GM06990 (cell line): Measurements from ENCODE around the gene TBL1X.

ENCODE experiments used
- DNase-seq: peaks from one replicate; pipeline ENCODE4 v3.0.0-alpha.2; 2011; ENCODE audit not compliant: insufficient read length; ENCODE audit errors: extremely low read depth
- H3K27me3 ChIP-seq: replicated peaks from 2 replicates; pipeline ENCODE4 v1.6.0; 2011; ENCODE audit warnings: low read length; ENCODE audit not compliant: control insufficient read depth, insufficient read depth
- H3K36me3 ChIP-seq: 2 replicates; pipeline ENCODE4 v1.5.1; 2011; ENCODE audit warnings: low read length; ENCODE audit not compliant: control insufficient read depth, insufficient read depth
- H3K4me3 ChIP-seq: replicated peaks from 2 replicates; pipeline ENCODE4 v1.5.1; 2011; ENCODE audit warnings: low read depth, mild to moderate bottlenecking, control low read depth, low read length
- TF ChIP-seq, protein P1 (sequence below): IDR thresholded peaks from 2 replicates; pipeline ENCODE4 v1.5.1; 2011; ENCODE audit warnings: low read length, control low read depth, mild to moderate bottlenecking, inconsistent platforms; ENCODE audit not compliant: insufficient read depth, poor library complexity, severe bottlenecking

The TBL1X gene

DNA sequence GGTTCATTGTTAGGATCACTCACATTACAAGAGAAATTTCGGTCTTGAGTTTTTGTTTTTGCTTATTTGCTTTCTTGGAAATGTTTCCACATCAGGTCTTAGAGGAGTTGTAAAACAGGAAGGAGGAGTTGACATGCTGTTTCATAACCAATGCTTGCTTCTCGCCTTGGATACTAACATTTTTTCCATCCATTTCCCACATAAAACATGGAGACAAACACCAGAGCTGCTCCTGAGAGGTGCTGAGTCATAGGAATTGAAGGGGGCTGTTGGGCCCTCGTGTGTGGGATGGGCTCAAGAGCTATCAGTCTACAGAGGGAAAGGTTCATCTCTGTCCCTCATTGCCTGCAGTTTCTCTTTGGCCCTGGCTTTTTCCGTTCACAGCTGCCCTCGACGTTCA is 29.9 kb downstream of the TBL1X start:
- Histone ChIP-seq H3K36me3 (no peaks in the 10 kb centered on the region), H3K4me3 (no peak overlapping the region), H3K27me3 (no peaks in the 10 kb centered on the region)
- DNase-seq, result no peak
- TF ChIP-seq, protein P1, sequence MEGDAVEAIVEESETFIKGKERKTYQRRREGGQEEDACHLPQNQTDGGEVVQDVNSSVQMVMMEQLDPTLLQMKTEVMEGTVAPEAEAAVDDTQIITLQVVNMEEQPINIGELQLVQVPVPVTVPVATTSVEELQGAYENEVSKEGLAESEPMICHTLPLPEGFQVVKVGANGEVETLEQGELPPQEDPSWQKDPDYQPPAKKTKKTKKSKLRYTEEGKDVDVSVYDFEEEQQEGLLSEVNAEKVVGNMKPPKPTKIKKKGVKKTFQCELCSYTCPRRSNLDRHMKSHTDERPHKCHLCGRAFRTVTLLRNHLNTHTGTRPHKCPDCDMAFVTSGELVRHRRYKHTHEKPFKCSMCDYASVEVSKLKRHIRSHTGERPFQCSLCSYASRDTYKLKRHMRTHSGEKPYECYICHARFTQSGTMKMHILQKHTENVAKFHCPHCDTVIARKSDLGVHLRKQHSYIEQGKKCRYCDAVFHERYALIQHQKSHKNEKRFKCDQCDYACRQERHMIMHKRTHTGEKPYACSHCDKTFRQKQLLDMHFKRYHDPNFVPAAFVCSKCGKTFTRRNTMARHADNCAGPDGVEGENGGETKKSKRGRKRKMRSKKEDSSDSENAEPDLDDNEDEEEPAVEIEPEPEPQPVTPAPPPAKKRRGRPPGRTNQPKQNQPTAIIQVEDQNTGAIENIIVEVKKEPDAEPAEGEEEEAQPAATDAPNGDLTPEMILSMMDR, result no peak

DNA sequence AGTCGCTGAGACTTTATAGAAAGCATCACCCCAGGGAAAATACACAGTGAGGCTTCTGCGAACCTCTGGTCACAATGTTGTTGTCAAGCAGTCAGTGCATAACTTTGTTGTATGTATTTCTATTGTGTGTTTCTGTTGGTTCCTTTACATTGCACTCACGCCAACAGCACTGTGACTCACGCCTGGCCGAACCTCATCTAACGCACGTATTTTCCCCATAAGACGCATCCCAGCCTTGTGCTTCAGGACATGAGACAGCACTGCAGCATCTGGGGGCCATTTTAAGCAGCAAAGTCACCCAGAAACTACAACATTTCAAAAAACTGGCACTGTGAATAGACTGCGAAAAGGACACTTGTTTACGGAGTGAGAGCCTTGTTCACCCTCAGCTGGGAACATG is 30.6 kb downstream of the TBL1X start:
- no peak overlapping the region for H3K4me3 ChIP-seq
- no peak for DNase-seq
- TF ChIP-seq, protein P1, result no peak
- no peaks in the 10 kb centered on the region for H3K27me3 ChIP-seq
- H3K36me3 ChIP-seq, result no peaks in the 10 kb centered on the region

DNA sequence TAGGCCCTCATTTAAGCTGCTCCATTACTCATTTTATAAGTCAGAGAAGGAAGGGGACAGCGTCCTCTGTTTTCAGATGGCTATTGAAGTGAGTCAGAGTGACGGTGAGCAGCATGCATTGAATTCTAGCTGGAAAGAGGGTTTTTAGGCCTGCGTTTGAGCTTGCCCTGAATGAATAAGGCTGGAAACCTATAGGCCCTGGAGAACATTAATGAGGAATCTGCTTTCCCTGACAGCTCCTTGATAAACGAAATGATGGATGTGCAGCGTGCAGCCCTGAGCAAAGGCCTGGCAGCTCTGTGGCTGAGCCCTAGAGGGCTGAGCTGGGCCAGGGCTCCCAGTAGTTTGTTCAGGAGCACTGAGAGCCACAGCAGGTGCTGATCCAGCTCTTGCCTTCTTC is 33.4 kb downstream of the TBL1X start:
- DNase-seq, result no peak
- no peaks in the 10 kb centered on the region for H3K27me3 ChIP-seq
- TF ChIP-seq, protein P1, result no peak
- no peak overlapping the region for H3K4me3 ChIP-seq
- no peaks in the 10 kb centered on the region for H3K36me3 ChIP-seq

DNA sequence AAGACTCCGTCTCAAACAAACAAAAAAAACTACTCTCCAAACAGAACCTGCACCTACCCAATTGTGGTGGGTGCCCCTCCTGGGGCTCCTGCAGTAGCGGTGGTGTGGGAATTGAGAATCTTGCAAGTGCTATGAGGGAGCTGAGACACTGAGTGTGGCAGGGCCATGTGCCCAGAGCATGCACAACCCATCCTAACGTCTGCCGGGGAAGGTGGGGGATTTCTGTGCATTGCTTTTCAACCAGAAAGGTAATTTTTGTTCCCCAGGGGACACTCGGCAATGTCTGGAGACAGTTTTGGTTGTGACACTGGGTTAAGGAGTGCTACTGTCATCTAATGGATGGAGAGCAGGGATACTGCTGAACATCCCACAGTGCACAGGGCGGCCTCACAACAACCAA is 35.7 kb downstream of the TBL1X start:
- Histone ChIP-seq H3K27me3 (no peaks in the 10 kb centered on the region), H3K36me3 (no peaks in the 10 kb centered on the region), H3K4me3 (no peak overlapping the region)
- TF ChIP-seq, protein P1, result no peak
- no peak for DNase-seq

DNA sequence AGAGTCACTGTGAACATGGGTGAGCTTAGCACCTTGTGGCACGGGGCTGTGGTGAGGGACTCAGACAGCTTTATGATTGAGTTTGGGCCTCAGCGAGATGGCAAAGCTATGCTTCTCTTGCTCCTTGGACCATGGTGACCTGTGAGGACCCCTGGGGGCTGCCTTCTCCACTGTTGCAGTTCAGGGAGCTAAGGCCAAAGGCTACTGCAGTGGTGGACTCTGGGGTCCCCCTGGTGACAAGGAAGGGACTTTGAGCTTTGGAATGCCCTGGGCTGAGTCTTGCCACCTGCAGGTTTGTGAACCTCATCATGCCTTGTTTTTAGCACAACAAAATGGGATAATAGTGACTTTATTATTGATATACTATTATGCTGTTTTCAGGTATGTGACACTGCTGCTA is 36.5 kb downstream of the TBL1X start:
- Histone ChIP-seq H3K4me3 (no peak overlapping the region), H3K36me3 (no peaks in the 10 kb centered on the region), H3K27me3 (no peaks in the 10 kb centered on the region)
- no peak for DNase-seq
- TF ChIP-seq, protein P1, result no peak

DNA sequence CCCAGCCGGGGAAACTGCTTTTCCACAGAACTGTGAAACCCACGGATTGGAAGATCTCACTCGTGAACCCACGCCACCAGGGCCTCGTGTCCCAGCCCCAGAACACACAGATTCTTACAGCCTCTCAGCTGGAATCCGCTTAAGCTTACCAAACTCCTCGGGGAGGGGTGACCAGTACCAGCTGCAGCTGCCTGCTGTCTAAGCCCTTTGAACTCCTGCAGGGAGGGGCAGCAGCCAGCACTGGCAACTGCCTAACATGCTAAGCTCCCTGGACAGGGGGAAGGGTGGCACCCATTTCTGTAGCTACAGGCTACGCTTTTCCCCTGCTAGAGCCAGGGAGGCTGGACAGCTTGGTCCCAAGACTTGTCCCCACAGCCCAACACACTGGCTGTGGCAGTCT is 38.4 kb downstream of the TBL1X start:
- Histone ChIP-seq H3K4me3 (no peak overlapping the region), H3K27me3 (no peaks in the 10 kb centered on the region), H3K36me3 (no peaks in the 10 kb centered on the region)
- TF ChIP-seq, protein P1, result no peak
- DNase-seq, result no peak
